IMR-90 (cell line): Measurements from ENCODE around the gene ZNF302. TPM values are rescaled to one million over a fixed set of nuclear protein-coding genes. Genes with fewer than 3 reads are reported as not detected.
"Not testable (repeated sequence)": the region's sequence is repeated elsewhere in the genome, so short reads cannot be mapped to it uniquely, and the experiment has no call there.

Experiments used
- ATAC-seq: fragments of 200-7000 bp; cut with Tn5 transposase; 2 replicates; pipeline ENCODE4 v1.9.1; 2020; ENCODE audit warnings: low read depth, mild to moderate bottlenecking, moderate library complexity
- BruUV-seq: library from RNA; stranded (reverse); fragments of 400-500 nt; replicated peaks from 2 replicates; lab custom pipeline; 2021; lab: Mats Ljungman, UMichigan
- CTCF ChIA-PET: fragments of 300-600 bp; formaldehyde crosslinking; extraction: SDS; loops from one replicate; lab custom pipeline; 2021; ENCODE audit warnings: antibody characterized with exemption; lab: Yijun Ruan, JAX
- POLR2A ChIA-PET: fragments of 300-600 bp; sonication (Branson Sonifier 250); formaldehyde crosslinking; loops from one replicate; lab custom pipeline; 2022; ENCODE audit warnings: antibody characterized with exemption; ENCODE audit not compliant: unreplicated experiment; lab: Charles Lee
- DNase-seq: peaks from one replicate; pipeline ENCODE4 v3.0.0; 2013
- H2AFZ ChIP-seq: replicated peaks from 2 replicates; pipeline ENCODE3; 2013; ENCODE audit warnings: low read length, mild to moderate bottlenecking; ENCODE audit not compliant: poor library complexity
- H2AK5ac ChIP-seq: 2 replicates; pipeline ENCODE4 v1.6.1; 2013; ENCODE audit warnings: low read depth, low read length, inconsistent platforms
- H2AK9ac ChIP-seq: replicated peaks from 2 replicates; pipeline ENCODE3; 2013; ENCODE audit warnings: mild to moderate bottlenecking, low read depth, low read length, moderate library complexity; ENCODE audit not compliant: poor library complexity
- H2BK120ac ChIP-seq: 2 replicates; pipeline ENCODE4 v1.6.1; 2013; ENCODE audit warnings: low read depth, low read length, inconsistent platforms
- H2BK15ac ChIP-seq: 3 replicates; pipeline ENCODE4 v1.6.1; 2013; ENCODE audit warnings: low read depth, low read length, inconsistent platforms
- H2BK20ac ChIP-seq: 2 replicates; pipeline ENCODE4 v1.6.1; 2013; ENCODE audit warnings: low read depth, mild to moderate bottlenecking, inconsistent platforms, low read length, moderate library complexity
- H2BK5ac ChIP-seq: 2 replicates; pipeline ENCODE4 v1.6.1; 2013; ENCODE audit warnings: mild to moderate bottlenecking, low read depth, low read length, inconsistent platforms; ENCODE audit not compliant: poor library complexity, severe bottlenecking
- H3K14ac ChIP-seq: replicated peaks from 2 replicates; pipeline ENCODE4 v1.6.1; 2013; ENCODE audit warnings: low read depth, low read length, inconsistent platforms
- H3K18ac ChIP-seq: 2 replicates; pipeline ENCODE4 v1.6.1; 2013; ENCODE audit warnings: low read depth, low read length, control low read depth
- H3K23ac ChIP-seq: 2 replicates; pipeline ENCODE4 v1.6.1; 2013; ENCODE audit warnings: low read depth, low read length, inconsistent platforms
- H3K27ac ChIP-seq: 2 replicates; pipeline ENCODE4 v1.5.1; 2013; ENCODE audit warnings: mild to moderate bottlenecking, control low read depth, low read length; ENCODE audit not compliant: insufficient read depth
- H3K27me3 ChIP-seq: 2 replicates; pipeline ENCODE4 v1.6.1; 2013; ENCODE audit warnings: low read length; ENCODE audit not compliant: control insufficient read depth, insufficient read depth
- H3K36me3 ChIP-seq: 2 replicates; pipeline ENCODE4 v1.6.1; 2013; ENCODE audit warnings: low read length, mixed read lengths; ENCODE audit not compliant: control insufficient read depth, insufficient read depth
- H3K4ac ChIP-seq: 2 replicates; pipeline ENCODE4 v1.6.1; 2013; ENCODE audit warnings: low read depth, low read length, inconsistent platforms
- H3K4me1 ChIP-seq: 2 replicates; pipeline ENCODE4 v1.6.1; 2013; ENCODE audit warnings: low read length, mixed read lengths; ENCODE audit not compliant: control insufficient read depth, insufficient read depth
- H3K4me2 ChIP-seq: 2 replicates; pipeline ENCODE4 v1.6.1; 2013; ENCODE audit warnings: low read depth, mild to moderate bottlenecking, control low read depth, low read length, moderate library complexity
- H3K4me3 ChIP-seq: 2 replicates; pipeline ENCODE4 v1.5.1; 2013; ENCODE audit warnings: low read depth, mild to moderate bottlenecking, control low read depth, low read length, moderate library complexity; ENCODE audit not compliant: insufficient read depth
- H3K56ac ChIP-seq: 2 replicates; pipeline ENCODE4 v1.6.1; 2013; ENCODE audit warnings: low read length, inconsistent platforms; ENCODE audit not compliant: insufficient read depth; ENCODE audit errors: extremely low read depth
- H3K79me1 ChIP-seq, 2 experiments: 2 replicates each; pipeline ENCODE4 v1.6.1; 2013; ENCODE audit warnings: low read length in 2 of 2, inconsistent platforms in 1 of 2, low read depth in 1 of 2
- H3K9ac ChIP-seq: 2 replicates; pipeline ENCODE4 v1.6.1; 2013; ENCODE audit warnings: low read depth, low read length, control low read depth
- H3K9me1 ChIP-seq: 2 replicates; pipeline ENCODE4 v1.6.1; 2013; ENCODE audit warnings: low read length, inconsistent platforms; ENCODE audit not compliant: insufficient read depth
- H3K9me3 ChIP-seq: 2 replicates; pipeline ENCODE4 v1.6.1; 2013; ENCODE audit warnings: low read length; ENCODE audit not compliant: control insufficient read depth, insufficient read depth
- H4K20me1 ChIP-seq: 2 replicates; pipeline ENCODE4 v1.6.1; 2013; ENCODE audit warnings: low read length, inconsistent platforms; ENCODE audit not compliant: insufficient read depth
- H4K5ac ChIP-seq: 2 replicates; pipeline ENCODE4 v1.6.1; 2013; ENCODE audit warnings: mild to moderate bottlenecking, low read depth, low read length, control low read depth
- H4K8ac ChIP-seq, 2 experiments: 2 replicates each; pipeline ENCODE4 v1.6.1; 2013; ENCODE audit warnings: low read depth in 2 of 2, low read length in 2 of 2, control low read depth in 1 of 2, inconsistent platforms in 1 of 2
- H4K91ac ChIP-seq: 2 replicates; pipeline ENCODE4 v1.6.1; 2013; ENCODE audit warnings: low read depth, low read length, inconsistent platforms; ENCODE audit not compliant: insufficient read depth
- POLR2A ChIP-seq: IDR thresholded peaks from 2 replicates; pipeline ENCODE4 v1.6.1; 2012; ENCODE audit warnings: mild to moderate bottlenecking, low read depth, low read length
- RFX5 ChIP-seq: IDR thresholded peaks from 2 replicates; pipeline ENCODE4 v1.8.0; 2012; ENCODE audit warnings: low read depth, mild to moderate bottlenecking, low read length, moderate library complexity
- WGBS, 2 experiments: methylation state at CpG; one replicate each; pipeline versions ENCODE4 v1.1.5 to v1.1.7; 2013; ENCODE audit warnings: missing lambda C conversion rate in 2 of 2; ENCODE audit not compliant: insufficient read length in 1 of 2; ENCODE audit errors: extremely low coverage in 2 of 2; 5-methylcytosine and 5-hydroxymethylcytosine counted together
- dilution Hi-C: fragments of 300-500 bp; cut with HindIII; formaldehyde crosslinking; loops from one replicate; pipeline ENCODE4 v1.14.3; 2018; ENCODE audit warnings: low sequenced_read_pairs; ENCODE audit not compliant: unreplicated experiment
- in situ Hi-C: fragments of 300-500 bp; cut with MboI; formaldehyde crosslinking; loops from 3 replicates; pipeline ENCODE4 v1.14.3; 2019; ENCODE audit warnings: low sequenced_read_pairs, inconsistent platforms, mixed read lengths
- intact Hi-C: fragments of 100-400 bp; cut with micrococcal nuclease; formaldehyde crosslinking; loops from 2 replicates; pipeline ENCODE4 v1.10.0; 2022
- polyA plus RNA-seq, 3 experiments: library from polyadenylated mRNA; depleted of rRNA; stranded (reverse); fragments of >200 nt; gene quantifications; 2 replicates each; pipeline ENCODE4 v1.2.3, GENCODE V29; 2012; ENCODE audit warnings: low replicate concordance in 1 of 3
- total RNA-seq: library from RNA; depleted of rRNA; stranded (reverse); fragments of >200 nt; gene quantifications from 2 replicates; pipeline ENCODE4 v1.2.3, GENCODE V29; 2012

Gene ZNF302
- total and polyA plus RNA-seq, 2 of the 4 experiments (the other 2 are of a cell fraction): 9.1 to 9.5 TPM

DNA sequence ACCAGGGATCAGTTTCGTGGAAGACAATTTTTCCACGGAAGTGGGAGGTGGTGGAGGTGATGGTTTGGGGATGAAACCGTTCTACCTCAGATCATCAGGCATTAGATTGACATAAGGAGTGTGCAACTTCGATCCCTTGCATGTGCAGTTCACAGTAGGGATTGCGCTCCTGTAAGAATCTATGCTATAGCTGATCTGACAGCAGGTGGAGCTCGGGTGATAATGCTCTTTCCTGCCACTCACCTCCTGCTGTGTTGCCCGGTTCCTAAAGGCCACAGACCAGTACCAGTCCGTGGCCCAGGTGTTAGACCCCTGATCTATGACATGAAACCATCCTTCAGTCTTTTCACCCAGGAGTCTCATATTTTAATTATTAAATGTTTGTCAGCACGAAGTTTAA lies 4.0 kb downstream of the ZNF302 start:
- 83% methylated on average over 1 of the region's 9 CpGs; no CpG with 5 or more reads in 1 of the 2 experiments for WGBS, 2 experiments
- POLR2A ChIA-PET: no interaction called here

DNA sequence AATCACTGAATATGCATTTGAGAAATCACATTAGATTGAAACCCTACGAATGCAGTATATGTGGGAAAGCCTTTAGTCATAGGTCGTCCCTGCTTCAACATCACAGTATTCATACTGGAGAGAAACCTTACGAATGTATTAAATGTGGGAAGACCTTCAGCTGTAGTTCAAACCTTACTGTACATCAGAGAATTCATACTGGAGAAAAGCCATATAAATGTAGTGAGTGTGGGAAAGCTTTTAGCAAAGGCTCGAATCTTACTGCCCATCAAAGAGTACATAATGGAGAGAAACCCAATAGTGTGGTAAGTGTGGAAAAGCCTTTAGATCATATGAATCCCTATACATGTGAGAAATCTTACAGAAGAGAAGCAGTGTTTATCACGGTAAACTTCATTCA lies 7.8 kb downstream of the ZNF302 start:
- ATAC-seq, H2BK15ac ChIP-seq, H3K9ac ChIP-seq, CTCF ChIA-PET, H3K56ac ChIP-seq, H4K5ac ChIP-seq, BruUV-seq, H3K9me1 ChIP-seq, in situ Hi-C loops, H3K27me3 ChIP-seq, dilution Hi-C loops, H3K23ac ChIP-seq, H4K20me1 ChIP-seq, H2BK5ac ChIP-seq, H2AK5ac ChIP-seq, H3K14ac ChIP-seq, H3K18ac ChIP-seq, DNase-seq, H4K91ac ChIP-seq, H2AK9ac ChIP-seq, H3K79me1 ChIP-seq, intact Hi-C loops, H3K4ac ChIP-seq, H3K4me1 ChIP-seq, H4K8ac ChIP-seq, H2AFZ ChIP-seq, H3K27ac ChIP-seq, H2BK120ac ChIP-seq, POLR2A ChIA-PET, H3K4me3 ChIP-seq, H3K4me2 ChIP-seq, H2BK20ac ChIP-seq: not testable (repeated sequence)
- H3K9me3 ChIP-seq: peaks cover 20% of the 10 kb centered on the region
- WGBS, 2 experiments: no CpG with 5 or more reads among the region's 5 CpGs
- H3K36me3 ChIP-seq: peaks cover 12% of the 10 kb centered on the region

More for the DNA sequence above, 4.0 kb downstream of the ZNF302 start:
- Histone ChIP-seq H3K14ac (no peak overlapping the region), H4K5ac (no peak overlapping the region), H3K4me3 (no peak overlapping the region), H4K20me1 (no peaks in the 10 kb centered on the region), H3K27me3 (no peaks in the 10 kb centered on the region), H3K36me3 (peaks cover 23% of the 10 kb centered on the region), H3K79me1 (peaks cover 19 to 20% of the 10 kb centered on the region in 2 experiments), H2BK20ac (no peak overlapping the region), H3K23ac (no peak overlapping the region), H3K9me1 (0 out of 2 replicates have a peak, but pooled peaks cover 6% of the 10 kb centered on the region), H2BK15ac (no peak overlapping the region), H3K4ac (no peak overlapping the region), H3K4me2 (no peak overlapping the region), H3K9ac (no peak overlapping the region), H2BK5ac (no peak overlapping the region), H4K91ac (no peak overlapping the region), H2AK9ac (no peak overlapping the region), H3K9me3 (peaks cover 20% of the 10 kb centered on the region), H3K18ac (no peak overlapping the region), H2AK5ac (no peak overlapping the region), H2BK120ac (no peak overlapping the region), H4K8ac (no peak overlapping the region), H3K27ac (no peak overlapping the region), H2AFZ (no peak overlapping the region), H3K56ac (no peak overlapping the region), H3K4me1 (peaks cover 3% of the 10 kb centered on the region; the same call in 1 of the 2 replicates)
- in situ Hi-C loops (no loop called here), intact Hi-C loops (no loop called here), dilution Hi-C loops (no loop called here)
- TF ChIP-seq POLR2A: no peak
- no peak for TF ChIP-seq RFX5
- ATAC-seq (no peak), DNase-seq (no peak)
- no TSS peak for BruUV-seq
- CTCF ChIA-PET: no interaction called here
